Mucosa of gallbladder (tissue), 1 donor: ENCODE results near the gene ZBTB20. TPM values are rescaled to one million over a fixed set of nuclear protein-coding genes. Genes with fewer than 3 reads are reported as not detected.
A peak's percentile ranks its signal among the peaks of the same experiment; 100 is the strongest.

ENCODE experiments used
- DNase-seq: peaks from one replicate; pipeline ENCODE4 v3.0.0-alpha.2; 2020; ENCODE audit warnings: low spot score
- total RNA-seq: library from RNA; stranded (reverse); gene quantifications from one replicate; pipeline ENCODE4 v1.2.1, GENCODE V29; 2021
- donor health status: DM: no; HTN: no; CAD: no.

Gene ZBTB20
- total RNA-seq, 1 donor from 2014 or later: 75.9 TPM

DNA sequence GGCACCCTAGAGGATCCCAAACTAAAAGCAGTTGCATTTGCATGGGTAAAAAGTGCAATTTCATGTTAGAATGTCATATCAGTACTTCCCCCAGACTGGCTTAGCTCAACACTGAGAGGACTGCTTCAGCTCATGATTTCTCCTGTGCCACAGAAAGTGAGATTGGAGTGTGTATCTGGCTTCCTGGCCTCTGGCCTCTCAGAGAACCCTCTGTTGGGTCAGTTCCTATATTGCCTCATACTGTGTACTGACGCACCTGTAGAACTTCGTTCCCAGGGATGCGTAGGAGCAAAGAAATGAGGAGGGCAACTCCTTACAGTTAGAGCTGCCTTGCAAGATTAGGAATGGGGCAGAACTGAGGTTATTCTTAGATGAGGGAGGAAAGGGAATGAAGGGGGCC, 512.5 kb downstream of the ZBTB20 start:
- no peak for DNase-seq

DNA sequence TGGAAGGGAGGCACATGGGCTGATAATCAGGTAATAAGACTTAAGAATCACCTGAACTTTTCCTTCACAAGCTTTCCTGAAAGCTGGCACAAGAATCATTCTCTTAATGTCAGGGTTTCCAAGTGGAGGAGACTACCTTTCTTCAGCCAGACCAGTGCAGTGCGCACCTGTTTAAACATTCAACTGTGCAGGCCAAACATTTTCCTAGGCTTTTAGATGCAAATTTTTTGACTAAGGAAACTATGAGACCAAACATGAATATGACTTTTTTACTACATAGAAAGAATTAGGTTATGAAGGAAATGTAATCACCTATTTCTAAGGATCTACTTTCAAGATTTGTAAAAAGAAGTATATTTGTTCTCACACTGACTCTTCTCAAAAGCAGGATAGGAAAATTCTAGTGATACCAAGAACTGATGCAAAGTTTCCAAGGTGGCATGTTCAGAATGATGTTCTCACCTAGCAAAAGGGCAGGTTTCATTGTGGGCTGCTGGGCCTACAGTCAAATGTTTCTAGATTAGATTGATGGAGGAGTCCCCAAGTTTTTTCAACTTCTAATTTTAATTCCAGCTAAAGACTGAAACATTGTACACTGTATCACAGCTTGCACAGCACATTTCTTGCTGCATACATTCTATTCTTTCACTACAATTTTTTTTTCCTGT, 514.2 kb downstream of the ZBTB20 start:
- DNase-seq: no peak

DNA sequence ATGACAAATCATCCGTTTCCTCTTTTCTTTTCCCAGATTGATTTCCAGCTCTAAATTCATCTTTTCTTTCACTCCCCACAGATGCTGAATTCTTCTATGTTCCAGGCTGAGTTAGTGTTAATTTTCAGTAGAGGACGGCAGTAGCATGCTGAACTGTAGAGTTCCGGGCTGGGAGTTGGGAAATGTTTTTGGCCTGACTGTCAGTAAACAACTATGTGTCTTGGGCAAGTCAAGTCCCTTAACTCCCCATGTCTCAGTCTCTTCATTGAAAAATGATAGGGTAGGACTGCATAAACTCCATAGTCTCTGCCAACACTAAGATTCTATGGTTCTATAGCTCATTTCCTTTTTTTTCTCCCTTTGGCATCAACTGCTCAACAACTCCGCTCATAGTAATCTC, 519.3 kb downstream of the ZBTB20 start:
- DNase-seq: no peak

DNA sequence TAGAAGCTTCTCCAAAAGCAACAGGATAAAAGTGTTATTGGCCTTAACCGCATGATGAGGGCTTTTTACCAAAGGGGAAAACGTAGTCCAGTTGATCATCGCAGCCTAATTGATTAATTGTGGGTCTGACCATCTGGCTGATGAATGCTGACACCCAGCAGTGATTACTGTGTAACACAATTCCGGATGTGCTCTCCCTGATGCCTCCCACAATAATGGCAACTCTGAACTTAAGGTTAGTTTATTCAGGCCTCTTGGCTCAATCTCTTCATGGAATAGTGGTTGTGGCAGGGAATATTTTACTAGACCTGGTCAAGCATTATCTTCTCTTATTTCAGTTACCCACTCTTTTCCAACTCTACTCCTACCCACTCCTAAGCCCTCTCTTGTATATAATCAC, 520.3 kb downstream of the ZBTB20 start:
- no peak for DNase-seq

DNA sequence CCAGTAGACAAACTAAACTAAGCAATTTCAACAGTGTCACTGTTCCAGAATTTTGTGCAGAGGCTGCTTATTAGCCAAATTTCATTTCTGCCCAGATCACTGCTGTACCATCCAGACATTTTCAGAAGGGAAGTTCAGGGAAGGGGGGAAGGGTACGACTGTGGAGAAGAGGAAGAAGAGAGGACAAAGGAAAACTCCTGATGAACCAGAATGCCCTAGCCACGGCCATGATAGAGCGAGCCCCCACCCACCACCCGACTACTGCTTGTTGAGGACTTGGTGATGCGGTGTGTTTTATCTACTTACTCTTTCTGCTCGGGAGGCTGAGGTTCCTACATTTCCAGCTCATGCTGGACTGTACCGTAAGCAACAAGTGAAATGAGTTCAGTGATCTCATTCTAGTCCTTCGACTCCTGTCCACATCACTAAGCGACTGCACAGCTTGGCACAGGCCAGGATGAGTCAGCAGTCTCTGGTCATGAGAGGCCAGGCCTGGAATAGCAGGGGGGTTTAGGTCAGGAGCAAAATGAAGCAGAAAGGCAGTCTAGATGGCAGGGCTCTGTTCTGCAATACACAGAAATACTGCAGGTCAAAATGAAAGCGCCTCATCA, 522.4 kb downstream of the ZBTB20 start:
- DNase-seq: peak; percentile 90

DNA sequence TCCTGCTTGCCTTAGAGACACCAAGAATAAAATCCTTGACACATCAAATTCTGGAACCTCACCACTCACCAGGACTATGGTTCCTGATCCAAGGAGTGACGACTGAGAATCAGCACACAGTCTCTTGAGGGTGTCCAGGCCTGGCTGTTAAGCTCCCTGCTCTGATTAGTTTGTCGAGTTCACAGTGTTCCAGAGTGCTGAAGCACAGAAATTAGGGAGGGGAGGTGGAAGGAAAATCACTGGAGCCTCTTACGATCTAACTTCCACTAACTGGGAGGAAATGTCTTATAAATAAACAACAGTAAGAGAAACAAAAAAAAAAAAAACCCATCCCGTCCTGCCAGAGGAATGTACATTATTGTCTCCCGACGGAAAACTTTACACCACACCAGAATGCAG, 523.0 kb downstream of the ZBTB20 start:
- peak; percentile 46 for DNase-seq

DNA sequence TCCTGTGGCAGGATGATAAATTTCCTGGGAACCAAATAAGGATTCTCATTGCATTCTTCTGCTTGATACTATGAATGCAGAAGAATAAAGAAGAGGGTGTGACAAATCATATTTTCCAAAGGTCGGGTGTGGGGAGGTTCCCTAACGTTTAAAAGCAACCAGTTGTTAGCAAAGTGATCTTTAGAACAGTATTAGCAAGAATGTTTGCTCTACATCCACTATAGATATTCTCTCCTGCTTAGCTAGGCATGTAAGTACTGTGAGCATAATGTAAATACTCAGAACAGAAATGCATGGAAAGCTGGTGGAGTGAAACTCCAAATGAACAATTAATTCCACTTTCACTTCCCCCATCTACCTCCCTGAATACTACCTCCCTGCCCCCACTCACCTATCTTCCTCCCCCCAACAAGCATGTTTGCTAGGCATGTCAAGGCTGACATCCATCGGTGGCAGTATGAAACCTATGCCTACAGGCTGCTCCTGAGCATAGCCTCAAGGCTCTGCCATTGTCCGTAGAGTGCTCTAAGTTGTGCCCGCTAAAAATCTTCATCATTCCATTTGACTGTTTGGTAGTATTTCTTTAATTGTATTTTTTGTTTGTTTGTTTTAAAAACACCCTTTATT, 523.6 kb downstream of the ZBTB20 start:
- DNase-seq: no peak

DNA sequence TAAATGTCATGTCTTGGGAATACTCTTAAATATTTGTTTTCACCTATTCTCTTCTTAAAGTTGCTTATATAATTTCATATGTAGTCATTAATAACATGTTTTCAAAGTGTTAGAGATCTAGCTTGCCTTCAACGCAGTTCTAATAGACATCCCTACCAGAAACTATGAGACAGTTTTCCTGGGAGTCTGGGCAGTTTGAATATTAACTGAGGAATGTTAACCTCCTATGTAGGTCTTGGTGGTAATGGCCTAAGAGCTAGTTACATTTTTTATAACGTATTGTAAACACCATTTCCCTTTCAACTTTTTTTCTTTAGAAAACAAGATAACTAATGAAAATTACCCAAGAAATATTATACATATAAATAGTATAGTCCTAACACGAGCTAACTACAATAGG, 525.1 kb downstream of the ZBTB20 start:
- DNase-seq: no peak

DNA sequence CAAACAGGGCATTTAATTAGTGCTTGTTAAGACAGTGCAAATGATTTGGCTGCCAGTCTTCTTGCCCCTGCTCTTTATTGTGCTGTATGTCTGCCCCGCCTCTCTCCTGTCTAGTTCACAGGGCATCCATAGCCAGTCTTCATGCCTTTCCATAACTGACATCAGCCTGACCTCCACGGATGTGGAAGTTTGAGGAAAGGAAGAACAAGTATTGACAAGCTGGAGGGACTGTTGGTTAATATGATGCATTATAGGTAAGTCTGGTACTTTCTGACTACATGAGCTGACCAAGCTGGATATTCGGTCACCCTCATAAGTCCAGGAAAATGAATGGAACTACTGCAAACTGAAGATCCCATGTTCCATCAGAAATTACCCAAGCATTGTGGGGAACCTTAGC, 527.3 kb downstream of the ZBTB20 start:
- DNase-seq: no peak

DNA sequence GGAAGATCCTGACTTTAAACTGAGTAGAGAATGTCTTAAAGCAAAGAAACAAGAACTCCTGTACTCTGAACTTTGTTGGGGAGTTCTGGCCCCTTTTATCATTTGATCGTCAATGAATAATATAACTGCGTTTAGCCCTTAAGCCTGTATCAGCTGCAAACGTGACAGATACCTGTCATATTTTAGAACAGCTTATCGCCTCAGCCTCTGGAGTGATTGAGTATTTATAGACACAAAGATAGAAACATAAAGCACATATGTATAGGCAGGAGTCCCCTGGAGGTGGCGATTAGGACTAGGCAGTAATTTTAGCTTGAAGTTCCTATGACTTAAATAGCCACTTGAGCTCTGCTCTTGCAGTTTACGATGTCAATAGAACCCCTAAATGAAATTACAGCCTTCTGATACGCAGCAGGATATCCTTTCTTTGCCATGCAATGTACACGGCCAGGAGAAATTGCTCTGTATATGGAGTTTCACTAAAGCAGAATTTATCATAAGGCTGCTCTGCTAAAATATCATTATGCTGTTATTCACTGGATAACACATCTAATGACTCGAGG, 531.5 kb downstream of the ZBTB20 start:
- no peak for DNase-seq

DNA sequence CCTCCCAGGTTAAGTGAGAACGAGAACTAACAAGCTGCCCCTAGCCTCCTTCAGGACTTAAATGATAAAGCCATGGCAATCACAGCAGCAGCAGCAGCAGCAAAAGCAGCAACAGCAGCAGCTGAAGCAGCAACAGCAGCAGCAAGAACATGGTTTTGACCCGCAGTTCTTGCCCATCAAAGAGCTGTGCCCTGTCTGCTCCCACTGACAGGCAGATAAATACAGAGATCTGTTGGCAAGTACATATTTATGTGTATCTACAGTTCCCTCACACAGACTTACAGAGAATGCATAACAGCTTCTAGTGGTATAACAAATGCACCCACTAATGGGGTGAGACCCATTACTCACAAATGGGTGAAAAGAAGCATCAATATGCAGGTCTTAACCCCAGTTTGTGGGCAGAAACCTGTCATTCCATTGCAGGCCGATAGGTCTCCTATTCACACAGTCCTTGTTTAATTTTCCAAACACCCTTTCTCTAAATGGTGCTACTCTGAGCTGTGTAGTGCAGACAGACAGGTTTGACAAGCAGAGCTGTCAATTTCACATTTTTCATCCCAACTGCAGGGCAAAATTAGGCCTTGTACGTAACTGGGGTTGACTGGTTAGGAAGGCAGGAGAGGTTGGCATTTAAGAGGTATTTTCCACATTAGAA, 537.0 kb downstream of the ZBTB20 start:
- no peak for DNase-seq

DNA sequence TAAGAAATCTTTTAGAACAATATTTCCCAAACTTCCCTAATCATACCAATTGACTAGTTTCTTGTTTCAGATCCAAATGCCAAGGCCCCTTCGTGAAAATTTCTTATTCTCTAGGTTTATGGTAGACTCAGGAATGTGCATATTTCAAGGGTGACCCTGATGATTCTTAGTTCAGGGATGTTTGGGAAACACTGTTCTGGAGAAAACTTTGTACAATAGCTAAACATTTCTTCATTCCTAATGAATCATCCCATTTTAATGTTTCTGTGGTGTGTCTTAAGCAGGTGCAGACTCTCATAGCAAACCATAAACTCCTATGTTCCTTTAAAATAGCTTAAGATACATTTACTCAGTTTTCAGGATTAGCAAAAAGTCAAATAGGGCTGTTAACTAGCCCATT, 538.8 kb downstream of the ZBTB20 start:
- DNase-seq: no peak

DNA sequence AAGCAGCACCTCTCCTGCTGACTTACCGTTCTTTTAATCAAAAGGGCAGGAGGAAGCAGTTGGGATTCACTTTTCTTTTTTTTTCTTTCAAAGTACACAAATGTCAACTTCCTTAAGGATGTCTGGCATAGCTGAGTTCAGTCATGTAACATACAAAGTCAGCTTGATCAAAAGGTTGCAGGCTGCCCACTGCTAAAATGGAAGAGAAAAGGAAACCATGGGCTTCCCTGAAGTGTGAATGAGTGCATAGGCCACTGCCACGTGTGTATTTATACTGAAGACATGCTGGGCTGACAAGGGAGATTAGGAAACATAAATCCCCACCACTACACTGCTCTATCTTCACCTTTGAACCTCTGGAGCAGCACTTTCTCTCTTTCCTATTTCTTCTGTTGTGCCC, 540.8 kb downstream of the ZBTB20 start:
- DNase-seq: no peak

DNA sequence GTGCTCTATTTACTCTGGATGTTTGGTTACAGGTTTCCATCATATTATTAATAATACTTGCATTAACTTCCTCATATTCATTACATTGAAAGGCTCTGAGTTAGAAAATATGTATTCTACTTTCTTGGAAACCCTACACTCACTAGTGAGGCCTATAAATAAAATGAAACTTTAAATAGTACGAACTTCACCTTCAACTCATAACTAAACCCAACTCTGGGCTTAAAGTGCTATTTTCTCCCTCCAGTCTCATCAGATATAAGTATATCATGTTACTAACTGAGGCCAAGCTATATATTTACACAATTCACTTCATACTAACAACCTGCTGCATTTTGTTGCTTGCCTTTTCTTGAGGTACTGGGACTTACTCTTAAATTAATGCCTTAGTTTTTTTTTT, 546.5 kb downstream of the ZBTB20 start:
- DNase-seq: no peak

DNA sequence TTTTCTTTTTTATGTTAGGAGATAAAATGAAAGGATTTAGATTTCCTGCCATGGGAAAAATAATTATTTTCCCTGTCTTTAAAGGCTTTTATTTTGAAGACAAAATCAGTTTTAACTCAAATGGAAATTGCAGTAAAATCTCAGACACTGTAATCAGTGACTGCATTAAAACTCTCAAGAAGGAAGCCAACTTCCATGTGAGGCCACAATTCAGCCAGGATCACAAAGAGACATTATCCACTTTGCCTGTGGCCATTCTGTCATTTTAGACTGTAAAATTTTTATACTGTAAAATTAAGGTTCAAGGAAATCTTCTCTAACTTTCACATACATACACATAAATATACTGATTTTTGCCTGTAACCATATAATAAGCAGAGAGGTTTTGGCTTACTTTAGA, 549.2 kb downstream of the ZBTB20 start:
- DNase-seq: no peak

DNA sequence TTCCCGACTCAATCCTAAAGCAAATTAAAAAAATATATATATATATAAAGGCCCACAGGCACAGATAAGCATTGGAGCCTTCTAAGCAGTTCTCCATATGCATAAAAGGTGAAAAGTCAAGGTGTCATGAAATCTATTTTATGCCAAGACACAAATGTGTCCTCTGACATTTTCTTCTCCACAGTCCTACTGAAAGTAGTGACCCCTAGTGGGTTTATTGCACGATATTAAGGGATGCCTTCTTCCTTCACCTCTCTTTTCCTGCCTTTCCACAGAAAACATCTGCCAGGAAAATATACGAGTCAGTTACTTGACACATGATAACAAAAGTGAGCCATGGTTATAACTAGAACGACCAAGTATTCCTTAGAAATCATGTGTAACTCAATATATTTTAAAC, 550.1 kb downstream of the ZBTB20 start:
- DNase-seq: no peak

DNA sequence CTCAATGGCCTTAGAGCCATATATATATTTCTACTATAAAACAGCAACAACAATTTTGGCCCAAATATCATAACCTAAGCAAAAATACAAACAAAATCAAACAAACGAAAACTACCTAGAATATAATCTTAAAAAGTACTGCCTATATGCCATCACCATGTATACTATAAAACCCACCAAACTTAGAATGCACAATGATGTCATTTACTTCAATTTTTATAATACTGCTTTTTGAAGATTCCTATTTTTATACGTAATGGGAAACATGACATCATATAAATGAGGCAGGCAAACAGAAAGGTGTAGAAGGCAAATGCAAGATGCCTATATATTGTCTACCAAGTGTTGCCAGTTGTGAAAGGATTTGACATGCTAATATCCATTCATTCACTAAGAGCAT, 550.9 kb downstream of the ZBTB20 start:
- no peak for DNase-seq

DNA sequence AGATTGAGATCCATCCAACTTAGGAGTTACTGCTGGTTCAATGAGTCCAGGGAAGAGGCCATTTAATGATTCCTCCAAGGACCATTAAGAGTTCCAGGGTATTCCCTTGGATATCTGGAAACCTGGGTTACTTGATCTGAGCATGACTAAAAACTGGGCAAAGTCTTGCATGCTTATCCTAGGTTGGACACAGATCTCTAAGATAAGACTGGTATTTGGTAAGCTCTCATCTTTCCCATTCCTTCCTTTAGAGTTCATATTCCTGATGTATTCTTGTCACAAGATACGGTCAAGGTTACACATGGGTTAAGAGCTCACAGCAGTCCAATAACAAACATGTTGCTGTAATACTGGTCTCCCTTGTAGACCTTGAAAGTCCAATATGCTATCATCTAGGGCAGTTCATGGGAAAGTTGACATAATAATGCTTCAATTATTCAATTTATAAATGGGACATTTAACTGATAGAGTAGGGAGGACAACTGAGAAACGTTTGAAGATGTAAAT, 551.5 kb downstream of the ZBTB20 start:
- DNase-seq: no peak

DNA sequence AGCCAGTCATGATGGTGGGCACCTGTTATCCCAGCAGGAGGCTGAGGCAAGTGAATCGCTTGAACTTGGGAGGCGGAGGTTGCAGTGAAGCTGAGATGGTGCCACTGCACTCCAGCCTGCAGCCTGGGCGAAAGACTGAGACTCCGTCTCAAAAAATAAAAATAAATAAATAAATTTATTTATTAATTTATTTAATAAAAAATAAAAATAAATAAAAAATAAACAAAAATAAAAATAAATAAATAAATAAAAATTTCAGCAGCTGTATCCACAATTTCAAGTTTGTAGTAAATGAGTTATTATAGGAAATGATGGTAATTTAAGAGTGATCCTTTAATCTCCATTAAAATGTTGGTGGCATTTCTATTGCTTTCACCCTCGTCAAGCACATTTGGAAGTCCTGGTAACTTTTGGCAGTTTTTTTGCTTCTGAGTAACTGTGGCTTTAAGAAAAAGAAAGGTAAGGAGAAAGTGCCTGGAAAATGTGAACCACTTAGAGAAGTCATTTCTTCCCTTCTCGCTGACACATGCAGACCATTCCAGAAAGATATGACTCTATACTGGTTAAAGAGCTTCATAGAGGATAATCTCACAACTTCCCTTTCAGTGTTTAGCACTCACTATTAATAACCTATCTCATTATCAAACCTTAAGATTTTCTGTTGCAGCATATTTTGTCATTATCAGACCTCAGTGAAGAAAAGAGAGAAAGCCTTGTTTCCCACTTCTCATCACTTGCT, 556.6 kb downstream of the ZBTB20 start:
- DNase-seq: no peak

DNA sequence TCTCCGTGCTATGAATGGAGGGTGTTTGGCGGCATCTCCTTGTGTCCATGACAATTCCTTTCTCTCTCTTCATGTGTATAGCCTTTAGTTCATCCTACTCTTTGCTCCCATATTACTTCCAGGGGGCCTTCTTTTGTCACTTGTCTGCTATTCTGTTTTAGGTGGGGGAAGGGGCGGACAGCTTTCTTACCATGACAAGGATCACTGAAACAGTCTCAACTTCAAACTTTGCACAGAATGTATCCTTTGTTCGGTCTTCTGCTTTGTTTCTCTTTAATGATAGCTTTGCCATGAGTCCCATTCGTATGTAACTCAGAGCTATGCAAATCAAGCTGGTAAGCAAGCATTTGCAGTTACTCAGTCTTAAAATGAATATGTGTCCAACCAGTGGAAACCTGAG, 559.1 kb downstream of the ZBTB20 start:
- DNase-seq: no peak

DNA sequence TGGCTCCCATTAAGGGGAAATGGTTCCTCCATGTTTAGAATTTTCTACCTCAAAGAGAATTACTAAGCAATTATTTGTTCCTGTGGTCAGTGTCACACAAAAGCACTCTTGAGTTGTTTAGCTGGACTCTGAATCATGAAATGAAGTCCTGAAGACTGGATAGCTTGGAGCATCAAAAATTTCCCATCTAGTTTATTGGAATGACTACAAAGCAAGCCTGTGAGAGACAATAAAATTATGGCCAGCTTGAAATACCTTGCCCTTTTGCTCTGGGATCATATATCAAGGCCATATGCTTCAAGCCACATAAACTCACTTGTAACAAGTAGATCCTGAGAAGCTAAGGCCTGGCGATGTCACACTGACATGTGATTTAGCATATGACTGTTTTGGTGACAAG, 561.0 kb downstream of the ZBTB20 start:
- no peak for DNase-seq

DNA sequence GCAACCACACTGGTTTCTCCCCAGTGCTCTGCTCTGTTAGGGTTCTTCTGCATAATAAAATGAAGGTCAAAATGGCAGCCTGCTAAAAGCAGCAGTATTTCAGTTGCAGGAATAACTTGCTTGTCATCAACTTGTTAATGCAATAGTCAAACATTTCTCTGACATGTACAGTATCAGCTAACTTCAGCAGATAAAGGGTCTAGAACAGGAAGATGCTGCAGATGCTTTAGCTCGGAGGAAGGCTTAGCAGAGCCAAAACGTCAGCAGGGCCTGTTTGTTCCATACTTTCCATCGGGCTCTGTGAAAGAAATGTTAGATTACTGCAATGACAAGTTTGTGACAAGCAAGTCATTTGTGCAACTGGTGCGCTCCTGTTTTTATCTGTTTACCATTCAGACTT, 561.4 kb downstream of the ZBTB20 start:
- DNase-seq: no peak
